GM18867 (cell line): ENCODE measurements around the gene DCC.

Experiments used
- ATAC-seq: cut with Tn5 transposase; IDR thresholded peaks from one replicate; pipeline ENCODE4 v1.9.1; 2021; ENCODE audit warnings: mild to moderate bottlenecking, moderate library complexity; ENCODE audit not compliant: unreplicated experiment

DCC gene

DNA sequence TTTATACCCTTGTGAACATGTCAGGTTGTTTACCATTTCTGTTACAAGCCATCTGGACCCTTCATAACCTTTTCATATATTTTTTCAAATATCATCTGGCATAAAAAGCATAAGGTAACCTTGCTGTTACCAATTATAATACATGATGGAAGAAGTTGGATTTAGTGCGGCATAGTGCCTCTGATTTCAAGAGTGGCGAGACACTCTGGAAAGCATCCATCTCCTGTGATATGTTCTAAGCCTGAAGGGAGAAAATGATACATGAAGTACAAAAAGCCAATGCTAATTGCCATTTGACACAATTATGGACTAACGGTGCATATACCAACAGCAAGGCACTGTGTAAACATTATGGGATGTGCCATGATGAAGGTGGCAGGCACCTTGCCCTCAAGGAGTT lies 75.1 kb downstream of the DCC start:
- ATAC-seq: no peak

DNA sequence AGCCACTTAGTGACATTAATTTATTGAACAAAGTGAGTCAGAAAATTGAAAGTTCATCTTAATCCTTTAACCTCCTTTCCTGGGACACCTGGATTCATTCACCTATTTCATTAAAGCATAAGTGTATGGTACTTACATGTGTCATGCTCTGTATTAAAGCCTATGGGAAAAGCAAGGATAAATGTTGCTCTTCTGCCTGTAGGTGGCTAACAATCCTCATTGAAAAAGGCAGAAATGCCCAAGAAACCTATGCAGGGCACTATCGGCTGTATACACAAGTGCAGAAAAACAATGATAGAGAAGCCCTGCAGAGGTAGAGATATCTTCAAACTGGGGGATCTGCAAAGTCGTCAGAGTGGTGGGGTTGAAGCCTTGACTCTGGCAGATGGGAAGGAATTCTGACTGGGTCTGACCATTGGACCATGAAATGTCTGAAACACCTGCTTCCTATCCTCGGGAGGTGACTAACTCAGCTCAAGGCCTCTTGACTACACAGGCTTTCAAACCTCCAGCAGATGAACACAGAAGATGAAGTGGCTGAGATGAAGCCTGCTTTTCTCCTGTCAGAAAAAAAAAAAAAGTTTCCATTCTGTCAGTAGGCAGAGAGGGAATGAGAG lies 83.1 kb downstream of the DCC start:
- no peak for ATAC-seq

DNA sequence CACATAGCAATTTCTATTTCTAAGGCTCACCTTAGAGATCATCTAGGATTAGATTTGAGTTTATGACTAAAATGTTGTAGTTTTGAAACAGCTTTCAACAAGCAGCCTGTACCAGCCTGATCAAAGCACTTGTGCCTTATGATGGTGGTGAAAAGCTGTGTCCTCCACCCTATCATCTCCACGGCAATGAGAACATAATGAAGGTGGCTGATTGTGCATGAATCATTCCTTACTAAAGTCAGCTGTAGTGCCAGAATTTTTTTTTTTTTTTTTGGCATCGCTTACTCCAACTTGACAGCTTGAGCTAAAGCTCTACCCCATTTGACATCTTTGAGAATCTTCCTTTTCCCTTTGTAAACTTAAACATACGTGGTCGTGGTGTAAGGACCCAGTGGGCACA lies 86.0 kb downstream of the DCC start:
- ATAC-seq: no peak

DNA sequence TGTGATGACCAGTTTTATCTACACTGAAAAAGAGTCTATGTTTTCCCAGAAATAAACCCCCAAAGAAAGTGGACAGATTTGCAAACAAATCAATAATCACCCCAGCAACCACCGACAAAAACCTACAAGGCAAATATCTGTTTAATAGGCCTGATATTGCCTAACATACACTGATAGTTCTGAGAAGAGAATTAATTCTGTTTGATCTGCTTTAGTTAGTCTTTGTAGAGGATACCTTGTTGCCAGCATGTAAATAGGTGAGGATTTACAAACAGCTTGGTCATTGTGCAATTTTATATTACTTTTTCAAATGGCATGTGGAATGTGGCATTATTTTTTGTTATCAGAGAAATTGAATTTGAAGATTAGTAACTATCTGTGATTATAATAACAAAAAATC lies 86.5 kb downstream of the DCC start:
- no peak for ATAC-seq

DNA sequence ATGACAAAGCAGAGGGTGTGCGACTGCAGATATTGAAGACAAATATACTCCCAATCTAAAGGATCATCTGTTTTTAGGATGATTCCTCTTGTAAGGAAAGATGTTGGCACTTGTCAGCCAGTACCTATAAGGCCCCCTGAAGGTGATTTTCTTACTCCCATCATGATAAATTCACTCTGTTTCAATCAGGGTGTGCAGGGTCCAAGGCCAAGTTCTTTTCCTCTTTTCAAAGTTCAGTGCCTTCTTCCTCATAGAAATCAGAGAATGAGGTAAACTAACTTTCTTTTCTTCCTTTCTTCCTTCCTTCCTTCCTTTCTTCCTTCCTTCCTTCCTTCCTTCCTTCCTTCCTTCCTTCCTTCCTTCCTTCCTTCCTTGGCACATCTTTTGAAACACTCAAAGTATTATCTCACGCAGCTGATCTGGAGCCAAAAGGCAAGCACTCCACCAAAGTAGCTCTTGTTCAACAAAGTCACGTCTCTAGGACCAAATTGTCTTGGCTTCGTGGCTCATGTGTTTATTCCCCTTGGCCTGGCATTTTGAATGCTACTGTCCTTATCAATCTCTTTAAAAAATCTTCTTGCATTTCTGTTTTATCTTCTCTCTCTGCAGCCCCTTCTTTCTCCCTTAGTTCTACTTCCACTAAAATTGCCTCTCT lies 87.7 kb downstream of the DCC start:
- ATAC-seq: no peak

DNA sequence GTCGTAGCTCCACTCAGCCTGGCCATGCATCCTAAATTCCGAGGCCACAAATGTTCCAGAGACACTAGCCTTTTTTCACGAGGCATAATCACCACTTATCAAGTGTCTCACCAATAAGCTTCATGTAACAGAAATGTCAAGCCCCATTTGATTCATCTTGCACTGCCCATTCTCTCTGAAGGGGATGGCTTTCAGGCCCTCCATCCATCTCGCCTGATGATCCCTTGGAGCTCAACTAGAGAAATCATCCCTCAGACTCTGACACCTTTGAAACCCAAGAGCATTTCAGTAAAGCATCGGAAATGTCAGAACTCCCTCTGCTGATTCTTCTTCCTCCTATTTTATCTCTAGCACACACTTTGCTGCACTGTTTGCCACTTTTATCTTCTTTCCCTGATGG lies 91.7 kb downstream of the DCC start:
- ATAC-seq: no peak

DNA sequence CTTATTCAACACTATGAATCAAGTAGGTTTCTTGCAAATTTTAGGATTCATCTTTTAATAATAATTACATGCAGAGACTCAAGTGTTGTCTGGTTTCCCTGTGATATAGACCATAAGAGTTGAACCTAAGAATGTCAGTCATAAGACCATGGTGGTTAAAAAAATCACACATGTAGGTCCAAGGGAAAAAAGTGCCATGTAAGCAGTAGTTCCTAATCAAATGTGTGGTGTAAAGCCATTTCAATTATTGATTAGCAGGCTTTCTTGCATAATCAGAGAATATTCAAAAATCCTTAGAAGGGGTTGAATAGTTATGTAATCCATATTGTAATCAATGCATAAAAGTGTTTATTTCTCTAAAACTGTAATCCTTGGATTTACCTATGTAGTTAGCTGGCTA lies 93.8 kb downstream of the DCC start:
- ATAC-seq: no peak

DNA sequence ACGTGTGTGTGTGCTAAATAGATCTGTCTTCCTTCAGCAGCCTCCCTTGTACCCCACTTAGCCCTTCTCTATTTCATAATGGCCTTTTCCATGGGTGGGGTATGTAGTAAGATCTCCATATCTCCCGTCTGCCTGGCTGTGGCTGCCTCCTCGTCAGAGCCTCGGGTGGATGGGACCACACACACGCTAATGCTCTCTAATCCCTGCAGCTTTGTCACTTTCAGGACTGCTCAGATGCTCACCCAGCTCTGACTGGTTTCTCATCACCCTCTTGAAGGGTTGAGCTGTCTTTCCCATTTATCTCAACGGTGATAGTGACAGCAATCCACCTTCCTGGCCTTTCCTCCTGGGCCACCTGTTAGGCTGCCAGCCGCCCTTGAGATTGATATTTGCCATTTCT lies 95.3 kb downstream of the DCC start:
- no peak for ATAC-seq

DNA sequence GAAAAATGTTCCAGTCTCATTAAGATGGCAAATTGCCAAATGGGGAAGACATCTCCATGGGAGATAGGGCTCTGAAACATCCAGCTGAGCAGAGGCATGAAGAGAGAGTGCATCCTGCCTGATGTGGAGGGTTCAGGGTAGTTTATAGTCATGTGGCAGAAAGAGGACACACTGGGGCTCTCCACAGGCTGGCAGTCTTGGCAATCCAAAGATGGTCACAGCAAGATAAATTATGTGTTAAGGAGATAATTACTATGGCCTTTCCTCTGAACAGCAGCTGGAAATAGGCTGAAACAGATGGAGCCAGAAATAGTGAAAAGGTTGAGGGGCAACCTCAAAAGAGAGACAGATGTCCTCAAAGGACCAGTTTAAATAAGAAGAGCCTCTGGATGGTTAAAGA lies 97.2 kb downstream of the DCC start:
- no peak for ATAC-seq

DNA sequence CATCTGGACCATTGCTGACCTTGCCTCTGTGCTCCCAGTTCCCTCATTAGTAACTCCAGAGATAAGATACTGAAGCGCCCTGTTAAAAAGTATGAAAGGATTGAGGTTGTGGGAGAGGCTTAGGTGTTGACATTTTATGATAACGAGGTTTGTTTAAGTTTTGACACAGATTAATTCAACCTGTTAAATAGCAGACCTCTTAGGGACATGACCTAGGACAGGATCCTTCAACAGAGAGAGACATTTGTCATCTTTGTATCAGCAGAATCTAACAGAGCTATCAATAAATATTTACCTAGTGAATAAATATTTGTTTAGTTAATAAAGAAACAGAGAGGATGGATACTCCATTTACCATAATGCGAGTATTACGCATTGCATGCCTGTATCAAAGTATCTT lies 99.5 kb downstream of the DCC start:
- no peak for ATAC-seq

DNA sequence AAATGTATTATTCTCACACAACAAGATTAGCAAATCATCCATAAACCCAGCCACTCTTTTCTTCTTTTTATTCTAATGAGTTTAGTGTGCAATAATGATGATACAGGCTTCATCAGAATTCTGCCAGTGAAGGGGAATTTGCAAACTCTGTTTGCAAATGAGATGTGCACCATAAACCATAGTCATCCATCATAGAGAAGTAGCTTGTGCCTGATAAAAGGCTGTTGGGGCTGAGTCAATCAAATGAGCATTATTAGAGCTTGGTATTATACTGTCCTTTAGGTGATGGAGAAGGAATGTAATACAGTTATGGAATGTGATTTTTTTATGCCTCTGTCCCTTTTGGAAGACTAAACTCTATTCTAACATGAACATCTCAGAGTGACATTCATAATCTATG lies 101.8 kb downstream of the DCC start:
- no peak for ATAC-seq

DNA sequence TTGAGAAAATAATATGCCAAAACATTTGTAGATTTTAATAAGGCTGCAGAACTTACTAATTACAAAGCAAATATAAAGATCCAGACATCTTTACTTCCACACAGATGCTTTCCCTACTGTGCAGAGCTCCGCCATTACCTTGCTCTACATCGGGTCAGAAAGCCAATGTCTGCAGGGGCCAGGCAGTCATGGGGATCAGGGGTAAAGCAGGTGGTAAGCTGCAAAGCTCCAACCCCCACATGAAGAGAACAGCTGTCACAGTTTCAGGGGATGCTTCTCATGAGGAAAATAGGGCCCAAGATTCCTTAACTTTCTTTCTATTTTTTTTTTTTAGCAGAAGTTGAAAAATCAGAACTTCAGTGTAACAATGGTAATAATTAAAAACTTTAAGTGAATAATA lies 102.7 kb downstream of the DCC start:
- no peak for ATAC-seq

DNA sequence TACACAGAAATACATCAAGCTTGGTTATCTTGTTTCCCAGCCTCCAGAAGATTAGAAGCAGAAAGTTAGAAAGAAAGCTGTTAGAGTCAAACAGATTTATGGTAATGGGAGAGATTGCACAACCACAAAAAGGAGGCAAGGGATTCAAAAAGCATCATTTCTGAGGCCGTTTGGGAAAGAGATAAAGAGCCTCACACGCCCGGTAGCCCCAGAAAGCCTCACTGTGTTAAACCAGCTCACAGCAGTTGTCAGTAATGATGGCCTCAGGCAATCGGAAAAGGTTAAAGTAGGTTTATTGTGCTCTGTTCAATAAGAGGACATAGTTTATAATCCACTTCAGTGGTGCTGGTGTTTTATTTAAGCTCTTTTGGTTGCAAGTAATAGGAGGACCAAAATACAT lies 111.3 kb downstream of the DCC start:
- ATAC-seq: no peak

DNA sequence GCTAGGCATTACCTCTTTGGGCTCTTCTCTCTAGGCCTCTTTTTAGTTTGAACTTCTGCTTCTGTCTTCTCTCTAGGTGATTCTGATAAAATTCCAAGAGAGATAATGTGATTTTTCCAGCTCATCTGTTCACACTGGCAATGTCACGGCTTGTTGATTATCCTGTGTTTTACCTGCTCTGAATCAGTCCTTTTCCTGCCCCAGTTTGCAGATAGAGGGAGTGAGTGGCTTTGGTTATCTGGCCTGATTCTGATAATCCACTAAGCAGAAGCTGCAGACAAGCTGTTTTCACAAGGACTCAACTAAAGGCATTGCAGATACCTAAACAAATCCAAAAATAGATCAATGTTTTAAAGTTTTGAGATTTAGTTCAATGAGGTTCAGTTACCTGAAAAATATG lies 111.9 kb downstream of the DCC start:
- ATAC-seq: no peak

DNA sequence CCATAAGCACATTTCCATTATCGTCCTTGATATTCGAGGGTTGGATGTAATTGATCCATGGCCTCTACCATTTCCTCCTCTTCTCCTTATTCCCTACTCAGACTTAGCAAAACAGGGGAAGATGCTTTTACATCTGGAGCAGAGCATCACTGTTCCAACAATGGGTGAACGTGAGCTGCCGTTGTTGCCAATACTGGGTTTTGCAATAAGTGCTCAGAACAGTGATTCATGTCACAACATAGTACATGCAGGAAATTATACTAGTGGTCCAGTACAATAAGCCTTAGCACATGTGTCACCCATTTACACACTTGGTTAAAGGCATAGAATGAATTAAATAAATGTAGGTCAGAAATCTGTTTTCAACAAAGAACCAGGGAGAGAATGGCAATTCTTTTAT lies 112.4 kb downstream of the DCC start:
- ATAC-seq: no peak

DNA sequence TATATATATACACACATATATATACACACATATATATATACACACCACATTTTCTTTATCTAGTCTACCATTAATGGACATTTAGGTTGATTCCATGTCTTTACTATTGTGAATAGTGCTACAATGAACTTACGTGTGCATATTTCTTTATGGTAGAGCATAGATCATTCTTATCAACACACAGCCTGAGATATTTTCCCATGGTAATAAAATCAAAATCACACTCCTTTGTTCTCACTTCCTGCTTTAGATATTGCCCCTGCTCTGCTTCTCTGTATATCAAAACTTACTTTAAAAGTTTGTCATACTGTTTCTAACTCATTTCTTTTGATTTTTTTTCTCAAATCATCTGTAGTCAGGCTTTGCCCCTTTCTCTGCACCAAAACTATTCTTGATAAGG lies 119.9 kb downstream of the DCC start:
- ATAC-seq: no peak

DNA sequence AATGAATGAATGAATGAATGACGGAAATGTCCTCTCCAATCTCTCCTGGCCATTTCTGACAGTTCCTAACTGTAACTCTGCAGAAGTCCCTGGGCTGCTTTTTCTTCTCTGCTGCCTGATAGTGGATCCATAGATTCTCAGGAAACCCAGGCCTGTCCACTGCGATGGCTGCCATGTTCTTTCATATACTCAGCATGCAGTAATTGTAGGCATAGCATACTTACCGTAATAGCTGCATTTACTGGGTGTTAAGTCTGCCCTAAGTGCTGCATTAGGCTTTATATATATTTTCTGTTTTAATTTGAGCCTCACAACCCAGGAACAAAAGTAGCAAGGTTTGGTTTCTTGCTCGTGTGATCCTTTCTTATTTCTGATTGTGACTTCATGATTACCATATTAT lies 122.9 kb downstream of the DCC start:
- ATAC-seq: no peak

DNA sequence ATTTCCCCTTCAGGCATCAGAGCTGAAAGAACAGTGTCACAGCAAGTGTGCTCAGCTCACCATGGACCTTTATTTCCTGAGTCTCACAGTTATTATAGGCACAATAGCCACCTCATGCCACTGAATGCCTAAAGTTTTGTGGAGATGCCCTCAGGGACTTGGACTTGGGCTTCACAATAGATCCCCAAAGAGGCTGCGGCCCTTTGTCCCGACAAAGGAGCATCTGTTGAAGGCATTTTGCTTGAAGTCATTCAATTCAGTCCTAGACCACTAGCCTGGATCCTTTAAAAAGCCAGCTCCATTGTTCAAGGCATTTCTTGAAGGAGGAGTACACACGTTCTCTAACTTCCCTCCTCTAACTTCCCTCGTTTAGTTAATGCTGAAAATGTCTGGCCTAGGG lies 125.4 kb downstream of the DCC start:
- no peak for ATAC-seq

DNA sequence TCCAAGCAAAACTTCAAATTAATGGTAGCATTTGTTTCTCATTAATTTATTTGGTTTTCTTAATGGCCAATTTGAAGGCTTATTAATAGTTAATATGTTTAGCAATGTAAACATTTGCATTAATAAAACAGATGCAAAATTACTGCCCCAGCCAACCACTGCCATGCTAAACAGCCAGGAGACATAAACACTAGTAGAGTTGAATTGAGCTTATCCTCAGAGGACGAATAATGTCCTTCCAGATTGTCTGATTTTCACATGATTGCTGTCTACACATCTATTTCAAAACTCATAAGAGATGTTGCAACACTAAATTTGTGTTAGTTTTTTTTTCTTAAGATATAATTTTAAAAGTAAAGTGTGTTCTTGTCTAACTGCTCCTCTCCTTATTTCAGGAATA lies 128.5 kb downstream of the DCC start:
- ATAC-seq: no peak

DNA sequence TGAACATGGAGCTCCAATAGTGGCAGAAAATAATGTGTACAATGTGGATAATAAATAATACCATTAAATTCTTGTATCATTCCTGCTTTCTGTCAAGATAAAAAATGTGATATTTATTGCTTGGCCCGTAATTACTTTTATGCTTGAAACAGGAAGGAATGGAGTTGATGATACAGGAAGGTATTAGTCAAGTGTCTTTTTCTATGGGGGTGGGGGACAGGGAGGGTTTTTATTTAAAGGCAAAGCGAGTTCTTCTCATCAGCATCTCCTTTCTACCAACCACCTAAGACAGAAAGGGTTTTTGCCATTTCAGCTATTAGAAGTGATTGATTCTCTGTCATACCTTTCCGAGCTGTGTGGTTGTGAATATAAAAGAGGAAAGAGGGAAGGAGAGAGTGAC lies 135.3 kb downstream of the DCC start:
- ATAC-seq: no peak

DNA sequence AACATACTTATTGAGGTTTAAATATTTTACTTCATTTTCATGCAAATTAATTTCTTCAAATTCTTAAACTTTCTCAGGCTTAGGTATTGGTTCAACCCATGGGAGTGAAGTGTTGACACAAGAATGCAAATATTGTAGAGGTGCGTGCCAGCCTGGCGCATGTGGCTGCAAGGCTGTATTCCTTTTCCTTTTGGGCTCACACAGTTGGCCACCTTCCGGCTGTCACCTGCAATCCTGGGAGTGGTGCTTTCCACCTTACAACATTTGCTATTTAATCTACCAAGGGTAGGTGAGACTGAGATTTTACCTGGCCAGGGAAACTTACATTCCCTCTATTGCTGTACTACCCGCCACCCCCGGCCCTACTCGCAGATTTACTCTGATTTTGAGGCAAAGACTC lies 141.1 kb downstream of the DCC start:
- ATAC-seq: no peak

DNA sequence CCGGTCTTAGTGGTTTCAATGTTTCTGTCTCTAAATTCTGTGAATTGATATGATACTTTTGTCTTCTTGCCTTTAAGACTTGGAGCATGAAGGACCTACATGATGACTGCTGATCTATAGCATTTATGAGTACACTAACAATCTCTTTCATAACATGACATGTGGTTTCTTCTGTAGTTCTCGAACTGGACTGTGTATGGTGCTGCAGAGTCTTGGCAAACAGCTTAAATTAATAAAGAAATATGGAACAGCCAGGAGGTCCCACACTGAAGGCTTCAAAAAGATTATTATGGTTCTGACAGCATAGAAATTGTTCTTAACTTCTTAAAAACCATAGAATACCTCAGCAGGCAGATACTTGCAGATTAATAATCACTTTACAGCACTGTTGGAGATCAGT lies 145.0 kb downstream of the DCC start:
- no peak for ATAC-seq

DNA sequence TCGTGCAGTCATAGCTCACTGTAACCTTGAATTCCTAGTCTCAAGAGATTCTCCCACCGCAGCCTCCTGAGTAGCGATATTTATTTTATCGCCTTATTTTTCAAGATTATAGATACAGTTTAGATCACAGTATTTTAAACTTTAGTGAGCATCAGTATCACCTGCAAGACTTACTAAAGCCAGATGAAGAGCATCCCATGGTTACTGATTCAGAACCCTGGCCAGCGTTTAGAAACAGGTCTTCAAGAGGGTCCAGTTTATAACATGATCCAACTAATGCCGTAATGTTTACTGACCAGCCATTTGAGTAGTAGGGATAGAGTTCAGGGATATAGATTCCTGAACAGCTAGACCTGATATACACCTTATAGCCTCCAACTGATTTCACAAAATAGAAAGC lies 146.1 kb downstream of the DCC start:
- no peak for ATAC-seq
